HG02852 (cell line): Measurements from ENCODE around the gene TOLLIP.

Experiments used
- ATAC-seq: cut with Tn5 transposase; IDR thresholded peaks from one replicate; pipeline ENCODE4 v1.9.1; 2021; ENCODE audit warnings: mild to moderate bottlenecking, moderate library complexity; ENCODE audit not compliant: unreplicated experiment

TOLLIP gene

GRCh38 chr11:1285316-1285744, 24.1 kb downstream of the TOLLIP start:
- no peak for ATAC-seq

- no peak for ATAC-seq
Observed at GRCh38 chr11:1283906-1284305, 25.5 kb downstream of the TOLLIP start.

GRCh38 chr11:1283091-1283511, 26.3 kb downstream of the TOLLIP start:
- no peak for ATAC-seq

- no peak for ATAC-seq
Observed at GRCh38 chr11:1281974-1282365, 27.5 kb downstream of the TOLLIP start.

GRCh38 chr11:1281326-1281973, 28.0 kb downstream of the TOLLIP start:
- no peak for ATAC-seq

GRCh38 chr11:1280116-1281035, 29.1 kb downstream of the TOLLIP start:
- ATAC-seq = no peak

- ATAC-seq = no peak
Observed at GRCh38 chr11:1279674-1280055, 29.8 kb downstream of the TOLLIP start.

- no peak for ATAC-seq
Observed at GRCh38 chr11:1278766-1279673, 30.4 kb downstream of the TOLLIP start.

- no peak for ATAC-seq
Observed at GRCh38 chr11:1277936-1278512, 31.4 kb downstream of the TOLLIP start.

- no peak for ATAC-seq
Observed at GRCh38 chr11:1276866-1277615, 32.4 kb downstream of the TOLLIP start.

GRCh38 chr11:1276041-1276790, 33.2 kb downstream of the TOLLIP start:
- ATAC-seq = no peak

- ATAC-seq = no peak
Observed at GRCh38 chr11:1275021-1275420, 34.4 kb downstream of the TOLLIP start.

- no peak for ATAC-seq
Observed at GRCh38 chr11:1274501-1274900, 34.9 kb downstream of the TOLLIP start.

GRCh38 chr11:1272531-1272930, 36.9 kb downstream of the TOLLIP start:
- no peak for ATAC-seq

- ATAC-seq = no peak
Observed at GRCh38 chr11:1271927-1272326, 37.5 kb downstream of the TOLLIP start.

GRCh38 chr11:1271406-1271805, 38.0 kb downstream of the TOLLIP start:
- ATAC-seq = no peak

- no peak for ATAC-seq
Observed at GRCh38 chr11:1271002-1271401, 38.4 kb downstream of the TOLLIP start.

- ATAC-seq = no peak
Observed at GRCh38 chr11:1270476-1270875, 39.0 kb downstream of the TOLLIP start.

GRCh38 chr11:1269957-1270356, 39.5 kb downstream of the TOLLIP start:
- no peak for ATAC-seq
